Liver (tissue), 9 donors: Measurements from ENCODE around the gene STXBP6. TPM values are rescaled to one million over a fixed set of nuclear protein-coding genes. Genes with fewer than 3 reads are reported as not detected.

Experiments
- DNase-seq: peaks from one replicate; pipeline ENCODE4 v3.0.0-alpha.2; 2017; ENCODE audit warnings: low spot score
- H3K27ac ChIP-seq, 2 donors: one replicate each; pipeline ENCODE4 v1.7.0; 2013; ENCODE audit warnings: inconsistent platforms in 2 of 2, low read length in 2 of 2, control low read depth in 1 of 2, low read depth in 1 of 2, mild to moderate bottlenecking in 1 of 2
- H3K27me3 ChIP-seq, 4 donors: one replicate each; pipeline versions ENCODE4 v1.6.1 to v1.7.0; 2013; ENCODE audit warnings: low read length in 3 of 4, inconsistent platforms in 1 of 4, mild to moderate bottlenecking in 1 of 4, moderate library complexity in 1 of 4; ENCODE audit not compliant: control insufficient read depth in 4 of 4, insufficient read depth in 4 of 4
- H3K36me3 ChIP-seq, 4 donors: one replicate each; pipeline versions ENCODE4 v1.6.1 to v1.7.0; 2013; ENCODE audit warnings: low read length in 3 of 4, mild to moderate bottlenecking in 3 of 4, low read depth in 1 of 4, moderate library complexity in 1 of 4; ENCODE audit not compliant: control insufficient read depth in 4 of 4, insufficient read depth in 3 of 4
- H3K4me1 ChIP-seq, 4 donors: one replicate each; pipeline versions ENCODE4 v1.6.1 to v1.7.0; 2013; ENCODE audit warnings: low read length in 3 of 4, mild to moderate bottlenecking in 3 of 4, moderate library complexity in 1 of 4; ENCODE audit not compliant: control insufficient read depth in 4 of 4, insufficient read depth in 4 of 4
- H3K4me3 ChIP-seq, 3 donors: one replicate each; pipeline versions ENCODE4 v1.6.1 to v1.7.0; 2013; ENCODE audit warnings: low read length in 3 of 3, control low read depth in 1 of 3, low read depth in 1 of 3, mild to moderate bottlenecking in 1 of 3
- H3K9ac ChIP-seq, 2 donors: one replicate each; pipeline ENCODE4 v1.7.0; 2013; ENCODE audit warnings: low read length in 2 of 2, mild to moderate bottlenecking in 2 of 2, moderate library complexity in 2 of 2, control low read depth in 1 of 2, low read depth in 1 of 2
- H3K9me3 ChIP-seq, 4 donors: one replicate each; pipeline versions ENCODE4 v1.6.1 to v1.7.0; 2013; ENCODE audit warnings: low read length in 3 of 4; ENCODE audit not compliant: control insufficient read depth in 4 of 4
- ATF3 ChIP-seq: IDR thresholded peaks from 2 replicates; pipeline ENCODE4 v1.6.1; 2016; ENCODE audit warnings: antibody characterized with exemption
- CTCF ChIP-seq: fragments of 150-350 bp; IDR thresholded peaks from 2 replicates; pipeline ENCODE4 v1.5.1; 2017; ENCODE audit warnings: improper control_type of control experiment, low read depth, low read length; ENCODE audit not compliant: missing input control
- EGR1 ChIP-seq, 2 donors: IDR thresholded peaks; 2 replicates each; pipeline ENCODE4 v1.6.1; 2016 to 2018; ENCODE audit warnings: antibody characterized with exemption in 2 of 2, low read depth in 2 of 2
- FOXA1 ChIP-seq: IDR thresholded peaks from 2 replicates; pipeline ENCODE4 v1.6.1; 2016; ENCODE audit warnings: antibody characterized with exemption
- FOXA2 ChIP-seq: IDR thresholded peaks from 2 replicates; pipeline ENCODE4 v1.6.1; 2016; ENCODE audit warnings: antibody characterized with exemption
- HNF4A ChIP-seq, 2 donors: conservative IDR thresholded peaks; 2 replicates each; pipeline ENCODE4 v1.6.1; 2016; ENCODE audit warnings: antibody characterized with exemption in 2 of 2, mild to moderate bottlenecking in 2 of 2
- HNF4G ChIP-seq: IDR thresholded peaks from 2 replicates; pipeline ENCODE4 v1.6.1; 2016; ENCODE audit warnings: antibody characterized with exemption
- JUND ChIP-seq, 2 donors: IDR thresholded peaks; 2 replicates each; pipeline ENCODE4 v1.6.1; 2016; ENCODE audit warnings: antibody characterized with exemption in 2 of 2
- MAX ChIP-seq: IDR thresholded peaks from 2 replicates; pipeline ENCODE4 v1.6.1; 2016; ENCODE audit warnings: antibody characterized with exemption
- NR2F2 ChIP-seq: IDR thresholded peaks from 2 replicates; pipeline ENCODE4 v1.6.1; 2016; ENCODE audit warnings: antibody characterized with exemption
- RAD21 ChIP-seq, 2 donors: IDR thresholded peaks; 2 replicates each; pipeline ENCODE4 v1.6.1; 2016; ENCODE audit warnings: antibody characterized with exemption in 2 of 2, mild to moderate bottlenecking in 2 of 2
- REST ChIP-seq: IDR thresholded peaks from 2 replicates; pipeline ENCODE4 v1.6.1; 2016; ENCODE audit warnings: antibody characterized with exemption, mild to moderate bottlenecking
- RXRA ChIP-seq, 2 donors: IDR thresholded peaks; 2 replicates each; pipeline ENCODE4 v1.6.1; 2017 to 2018; ENCODE audit warnings: antibody characterized with exemption in 2 of 2, mild to moderate bottlenecking in 1 of 2
- SP1 ChIP-seq: IDR thresholded peaks from 2 replicates; pipeline ENCODE4 v1.6.1; 2018; ENCODE audit warnings: antibody characterized with exemption, mild to moderate bottlenecking
- TAF1 ChIP-seq: conservative IDR thresholded peaks from 2 replicates; pipeline ENCODE4 v1.6.1; 2016; ENCODE audit warnings: antibody characterized with exemption, mild to moderate bottlenecking
- YY1 ChIP-seq: IDR thresholded peaks from 2 replicates; pipeline ENCODE4 v1.6.1; 2016; ENCODE audit warnings: antibody characterized with exemption, mild to moderate bottlenecking
- ZBTB33 ChIP-seq: IDR thresholded peaks from 2 replicates; pipeline ENCODE4 v1.6.1; 2016; ENCODE audit warnings: antibody characterized with exemption
- WGBS: extraction: QIAGEN DNeasy Blood & Tissue Kit; methylation state at CpG from one replicate; pipeline ENCODE4 v1.1.7; 2013; 5-methylcytosine and 5-hydroxymethylcytosine counted together
- polyA plus RNA-seq, 2 donors: library from polyadenylated mRNA; stranded (reverse) in 1 of 2; unstranded in 1 of 2; fragments of 200-250 nt in 1 of 2; fragments of >200 nt in 1 of 2; fragmentation: Nextera tagmentation in 1 of 2; extraction: Ambion mirVana in 1 of 2; gene quantifications; one replicate each; pipeline versions ENCODE4 v1.2.1 to v1.2.3, GENCODE V29; 2013 to 2015
- total RNA-seq, 2 donors: library from RNA; depleted of rRNA; stranded (reverse); fragments of >200 nt; gene quantifications; one replicate each; pipeline ENCODE4 v1.2.3, GENCODE V29; 2014
- donor health status: healthy.
- donor health status: healthy.
- donor health status: healthy.
- donor health status: healthy.
- donor health status: healthy.

STXBP6 gene
- total and polyA plus RNA-seq, 4 donors, result 1.4 to 3.8 (median 1.8) TPM

GRCh38 chr14:24880689-24881088, 169.3 kb downstream of the STXBP6 start:
- H3K36me3 ChIP-seq, result no peaks in the 10 kb centered on the region
- H3K27me3 ChIP-seq, result no peaks in the 10 kb centered on the region
- no peak overlapping the region for H3K9ac ChIP-seq
- H3K27ac ChIP-seq, result no peak overlapping the region
- no peaks in the 10 kb centered on the region for H3K4me1 ChIP-seq
- H3K4me3 ChIP-seq, result no peak overlapping the region
- no peaks in the 10 kb centered on the region for H3K9me3 ChIP-seq
- TF ChIP-seq RAD21 (IDR thresholded peaks at IDR 0.05) (no peak), TAF1 (no peak), RXRA (IDR thresholded peaks at IDR 0.05) (no peak), YY1 (no peak), NR2F2 (no peak), ZBTB33 (no peak), HNF4A (conservative IDR thresholded peaks at IDR 0.05) (no peak), SP1 (no peak), FOXA1 (no peak), JUND (IDR thresholded peaks at IDR 0.05) (no peak)
- WGBS, result 94% methylated on average over 4 of the region's 4 CpGs
- no peak for DNase-seq

- Histone ChIP-seq H3K9me3 (no peaks in the 10 kb centered on the region), H3K27me3 (no peaks in the 10 kb centered on the region), H3K9ac (no peak overlapping the region), H3K4me3 (no peak overlapping the region), H3K27ac (no peak overlapping the region), H3K36me3 (no peaks in the 10 kb centered on the region), H3K4me1 (no peaks in the 10 kb centered on the region)
- DNase-seq, result no peak
- TF ChIP-seq RXRA (IDR thresholded peaks at IDR 0.05) (no peak), ZBTB33 (no peak), REST (no peak), HNF4G (no peak), ATF3 (no peak), MAX (no peak), CTCF (no peak), HNF4A (conservative IDR thresholded peaks at IDR 0.05) (no peak), EGR1 (IDR thresholded peaks at IDR 0.05; ENCODE audit: low read depth in 2 of 2) (no peak), FOXA2 (no peak), SP1 (no peak), TAF1 (no peak), RAD21 (IDR thresholded peaks at IDR 0.05) (no peak), FOXA1 (no peak), YY1 (no peak)
- 95% methylated on average over 8 of the region's 8 CpGs for WGBS
Measured at GRCh38 chr14:24879661-24880386, 170.1 kb downstream of the STXBP6 start.
